SK-N-SH treated with all-trans-retinoic acid at 6 μM for 48 hours (cell line): ENCODE measurements around the gene NLRP11.

Source experiments
- ATAC-seq: fragments of 200-7000 bp; cut with Tn5 transposase; 3 replicates; pipeline ENCODE4 v1.9.1; 2020; ENCODE audit warnings: mild to moderate bottlenecking, moderate library complexity
- ARNTL ChIP-seq: fragments of 450-650 bp; formaldehyde crosslinking; IDR thresholded peaks from 2 replicates; pipeline ENCODE4 v1.5.0; 2020; ENCODE audit warnings: low read depth, mild to moderate bottlenecking, moderate library complexity, borderline replicate concordance
- CSDC2 ChIP-seq: fragments of 250-450 bp; sonication (Bioruptor Pico); IDR thresholded peaks from 2 replicates; pipeline ENCODE4 v1.5.0; 2020; ENCODE audit warnings: mild to moderate bottlenecking, moderate library complexity
- ESRRG ChIP-seq: fragments of 250-450 bp; sonication (Bioruptor Pico); IDR thresholded peaks from 2 replicates; pipeline ENCODE4 v1.6.1; 2021; ENCODE audit warnings: mild to moderate bottlenecking
- GLIS3 ChIP-seq: fragments of 250-450 bp; sonication (Bioruptor Pico); IDR thresholded peaks from 2 replicates; pipeline ENCODE4 v1.5.0; 2020; ENCODE audit warnings: mild to moderate bottlenecking, moderate library complexity
- OSR1 ChIP-seq: fragments of 250-450 bp; sonication (Bioruptor Pico); IDR thresholded peaks from 2 replicates; pipeline ENCODE4 v1.8.0; 2022; ENCODE audit warnings: moderate library complexity, mild to moderate bottlenecking, inconsistent platforms
- PPARA ChIP-seq: fragments of 250-450 bp; sonication (Bioruptor Pico); IDR thresholded peaks from 2 replicates; pipeline ENCODE4 v1.5.0; 2020; ENCODE audit warnings: mild to moderate bottlenecking, borderline replicate concordance
- RARB ChIP-seq: fragments of 250-450 bp; sonication (Bioruptor Pico); IDR thresholded peaks from 2 replicates; pipeline ENCODE4 v1.8.0; 2021; ENCODE audit warnings: mild to moderate bottlenecking, moderate library complexity
- SNAI2 ChIP-seq: fragments of 250-450 bp; sonication (Bioruptor Pico); IDR thresholded peaks from 2 replicates; pipeline ENCODE4 v1.5.0; 2020; ENCODE audit warnings: mild to moderate bottlenecking, moderate library complexity
- TCF4 ChIP-seq: fragments of 250-450 bp; sonication (Bioruptor Pico); IDR thresholded peaks from 2 replicates; pipeline ENCODE4 v1.8.0; 2021; ENCODE audit warnings: mild to moderate bottlenecking, moderate library complexity, borderline replicate concordance
- TOX ChIP-seq: fragments of 250-450 bp; sonication (Bioruptor Pico); IDR thresholded peaks from 2 replicates; pipeline ENCODE4 v1.8.0; 2021; ENCODE audit warnings: mild to moderate bottlenecking, moderate library complexity, borderline replicate concordance
- ZC3H10 ChIP-seq: fragments of 250-450 bp; sonication (Bioruptor Pico); IDR thresholded peaks from 2 replicates; pipeline ENCODE4 v1.5.1; 2021; ENCODE audit warnings: mild to moderate bottlenecking, moderate library complexity
- ZFP3 ChIP-seq: fragments of 250-450 bp; sonication (Bioruptor Pico); IDR thresholded peaks from 2 replicates; pipeline ENCODE4 v1.5.0; 2020; ENCODE audit warnings: mild to moderate bottlenecking, moderate library complexity
- ZFP30 ChIP-seq: fragments of 450-650 bp; formaldehyde crosslinking; IDR thresholded peaks from 2 replicates; pipeline ENCODE4 v1.5.0; 2022; ENCODE audit warnings: mild to moderate bottlenecking, moderate library complexity
- ZNF565 ChIP-seq: fragments of 450-650 bp; formaldehyde crosslinking; conservative IDR thresholded peaks from 2 replicates; pipeline ENCODE4 v1.5.0; 2020; ENCODE audit warnings: low read depth, mild to moderate bottlenecking, moderate library complexity
- ZNF70 ChIP-seq: fragments of 450-650 bp; formaldehyde crosslinking; IDR thresholded peaks from 2 replicates; pipeline ENCODE4 v1.5.0; 2020; ENCODE audit warnings: mild to moderate bottlenecking, moderate library complexity
- ZNF8 ChIP-seq: fragments of 450-650 bp; formaldehyde crosslinking; IDR thresholded peaks from 2 replicates; pipeline ENCODE4 v1.5.0; 2020; ENCODE audit warnings: mild to moderate bottlenecking, moderate library complexity
- TF ChIP-seq, protein P1 (sequence below): fragments of 250-450 bp; sonication (Bioruptor Pico); IDR thresholded peaks from 2 replicates; pipeline ENCODE4 v1.5.1; 2020; ENCODE audit warnings: low read depth, mild to moderate bottlenecking, moderate library complexity
- TF ChIP-seq, protein P2 (sequence below): fragments of 250-450 bp; sonication (Bioruptor Pico); IDR thresholded peaks from 2 replicates; pipeline ENCODE4 v1.8.0; 2021; ENCODE audit warnings: low read depth, mild to moderate bottlenecking, moderate library complexity, borderline replicate concordance
- TF ChIP-seq, protein P3 (sequence below): fragments of 250-450 bp; sonication (Bioruptor Pico); IDR thresholded peaks from 2 replicates; pipeline ENCODE4 v1.5.1; 2021; ENCODE audit warnings: mild to moderate bottlenecking, moderate library complexity
- TF ChIP-seq, protein P4 (sequence below): fragments of 250-450 bp; sonication (Bioruptor Pico); IDR thresholded peaks from 2 replicates; pipeline ENCODE4 v1.5.0; 2020; ENCODE audit warnings: mild to moderate bottlenecking, moderate library complexity

Gene NLRP11

DNA sequence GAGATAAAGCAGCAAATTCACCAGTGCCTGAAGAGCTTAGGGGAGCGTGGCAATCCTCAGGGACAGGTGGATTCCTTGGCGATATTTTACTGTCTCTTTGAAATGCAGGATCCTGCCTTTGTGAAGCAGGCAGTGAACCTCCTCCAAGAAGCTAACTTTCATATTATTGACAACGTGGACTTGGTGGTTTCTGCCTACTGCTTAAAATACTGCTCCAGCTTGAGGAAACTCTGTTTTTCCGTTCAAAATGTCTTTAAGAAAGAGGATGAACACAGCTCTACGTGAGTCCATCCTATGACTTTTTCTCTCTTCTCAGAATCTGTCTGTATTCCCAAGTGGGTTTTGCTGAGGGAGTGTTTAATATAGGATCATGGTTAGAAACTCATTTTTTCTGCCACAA is 27.2 kb upstream of the NLRP11 start:
- ATAC-seq = no peak

DNA sequence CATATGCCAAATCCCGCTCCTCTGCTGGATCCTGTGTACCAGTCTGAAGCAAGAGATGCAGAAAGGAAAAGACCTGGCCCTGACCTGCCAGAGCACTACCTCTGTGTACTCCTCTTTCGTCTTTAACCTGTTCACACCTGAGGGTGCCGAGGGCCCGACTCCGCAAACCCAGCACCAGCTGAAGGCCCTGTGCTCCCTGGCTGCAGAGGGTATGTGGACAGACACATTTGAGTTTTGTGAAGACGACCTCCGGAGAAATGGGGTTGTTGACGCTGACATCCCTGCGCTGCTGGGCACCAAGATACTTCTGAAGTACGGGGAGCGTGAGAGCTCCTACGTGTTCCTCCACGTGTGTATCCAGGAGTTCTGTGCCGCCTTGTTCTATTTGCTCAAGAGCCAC is 26.6 kb upstream of the NLRP11 start:
- ATAC-seq = no peak
- TF ChIP-seq RARB (no peak), ZNF70 (no peak), PPARA (CRISPR knock-in tag) (no peak), ZNF565 (CRISPR knock-in tag) (no peak), ZFP3 (CRISPR knock-in tag) (no peak)

More for the DNA sequence above, 27.2 kb upstream of the NLRP11 start:
- TF ChIP-seq GLIS3 (CRISPR knock-in tag) = no peak

DNA sequence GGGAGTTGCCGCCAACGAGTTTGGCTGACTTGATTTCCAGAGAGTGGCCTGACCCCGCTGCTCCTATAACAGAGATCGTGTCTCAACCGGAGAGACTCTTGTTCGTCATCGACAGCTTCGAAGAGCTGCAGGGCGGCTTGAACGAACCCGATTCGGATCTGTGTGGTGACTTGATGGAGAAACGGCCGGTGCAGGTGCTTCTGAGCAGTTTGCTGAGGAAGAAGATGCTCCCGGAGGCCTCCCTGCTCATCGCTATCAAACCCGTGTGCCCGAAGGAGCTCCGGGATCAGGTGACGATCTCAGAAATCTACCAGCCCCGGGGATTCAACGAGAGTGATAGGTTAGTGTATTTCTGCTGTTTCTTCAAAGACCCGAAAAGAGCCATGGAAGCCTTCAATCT is 26.2 kb upstream of the NLRP11 start:
- ATAC-seq = no peak

DNA sequence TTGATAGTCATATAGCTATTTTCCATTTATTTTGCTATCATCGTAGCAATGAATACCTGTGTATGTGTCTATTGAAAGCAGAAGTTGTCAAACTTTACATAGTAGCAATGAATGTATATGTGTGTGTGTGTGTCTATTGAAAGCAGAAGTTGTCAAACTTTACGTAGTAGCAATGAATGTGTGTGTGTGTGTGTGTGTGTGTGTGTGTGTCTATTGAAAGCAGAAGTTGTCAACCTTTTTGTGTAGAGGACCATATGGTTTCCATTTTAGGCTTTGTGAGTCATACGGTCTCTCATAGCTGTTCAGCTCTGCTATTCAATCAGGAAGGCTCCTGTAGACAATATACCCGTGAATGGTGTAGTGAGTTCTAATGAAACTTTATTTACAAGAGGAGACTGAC is 25.4 kb upstream of the NLRP11 start:
- no peak for ATAC-seq
- TF ChIP-seq TCF4 (CRISPR knock-in tag) (no peak), ZC3H10 (CRISPR knock-in tag) (no peak), ZFP30 (CRISPR knock-in tag) (no peak)
- TF ChIP-seq, protein P1, sequence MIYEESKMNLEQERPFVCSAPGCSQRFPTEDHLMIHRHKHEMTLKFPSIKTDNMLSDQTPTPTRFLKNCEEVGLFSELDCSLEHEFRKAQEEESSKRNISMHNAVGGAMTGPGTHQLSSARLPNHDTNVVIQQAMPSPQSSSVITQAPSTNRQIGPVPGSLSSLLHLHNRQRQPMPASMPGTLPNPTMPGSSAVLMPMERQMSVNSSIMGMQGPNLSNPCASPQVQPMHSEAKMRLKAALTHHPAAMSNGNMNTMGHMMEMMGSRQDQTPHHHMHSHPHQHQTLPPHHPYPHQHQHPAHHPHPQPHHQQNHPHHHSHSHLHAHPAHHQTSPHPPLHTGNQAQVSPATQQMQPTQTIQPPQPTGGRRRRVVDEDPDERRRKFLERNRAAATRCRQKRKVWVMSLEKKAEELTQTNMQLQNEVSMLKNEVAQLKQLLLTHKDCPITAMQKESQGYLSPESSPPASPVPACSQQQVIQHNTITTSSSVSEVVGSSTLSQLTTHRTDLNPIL (CRISPR knock-in tag) = no peak

More for the DNA sequence above, 26.2 kb upstream of the NLRP11 start:
- no peak for TF ChIP-seq ARNTL (CRISPR knock-in tag)
- TF ChIP-seq TOX = no peak
- TF ChIP-seq, protein P1 (CRISPR knock-in tag) = no peak
- TF ChIP-seq, protein P2, sequence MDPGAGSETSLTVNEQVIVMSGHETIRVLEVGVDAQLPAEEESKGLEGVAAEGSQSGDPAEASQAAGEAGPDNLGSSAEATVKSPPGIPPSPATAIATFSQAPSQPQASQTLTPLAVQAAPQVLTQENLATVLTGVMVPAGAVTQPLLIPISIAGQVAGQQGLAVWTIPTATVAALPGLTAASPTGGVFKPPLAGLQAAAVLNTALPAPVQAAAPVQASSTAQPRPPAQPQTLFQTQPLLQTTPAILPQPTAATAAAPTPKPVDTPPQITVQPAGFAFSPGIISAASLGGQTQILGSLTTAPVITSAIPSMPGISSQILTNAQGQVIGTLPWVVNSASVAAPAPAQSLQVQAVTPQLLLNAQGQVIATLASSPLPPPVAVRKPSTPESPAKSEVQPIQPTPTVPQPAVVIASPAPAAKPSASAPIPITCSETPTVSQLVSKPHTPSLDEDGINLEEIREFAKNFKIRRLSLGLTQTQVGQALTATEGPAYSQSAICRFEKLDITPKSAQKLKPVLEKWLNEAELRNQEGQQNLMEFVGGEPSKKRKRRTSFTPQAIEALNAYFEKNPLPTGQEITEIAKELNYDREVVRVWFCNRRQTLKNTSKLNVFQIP (CRISPR knock-in tag) = no peak
- no peak for TF ChIP-seq ESRRG (CRISPR knock-in tag)
- TF ChIP-seq ZNF70 = no peak
- TF ChIP-seq ZFP30 (CRISPR knock-in tag) = no peak
- TF ChIP-seq, protein P3, sequence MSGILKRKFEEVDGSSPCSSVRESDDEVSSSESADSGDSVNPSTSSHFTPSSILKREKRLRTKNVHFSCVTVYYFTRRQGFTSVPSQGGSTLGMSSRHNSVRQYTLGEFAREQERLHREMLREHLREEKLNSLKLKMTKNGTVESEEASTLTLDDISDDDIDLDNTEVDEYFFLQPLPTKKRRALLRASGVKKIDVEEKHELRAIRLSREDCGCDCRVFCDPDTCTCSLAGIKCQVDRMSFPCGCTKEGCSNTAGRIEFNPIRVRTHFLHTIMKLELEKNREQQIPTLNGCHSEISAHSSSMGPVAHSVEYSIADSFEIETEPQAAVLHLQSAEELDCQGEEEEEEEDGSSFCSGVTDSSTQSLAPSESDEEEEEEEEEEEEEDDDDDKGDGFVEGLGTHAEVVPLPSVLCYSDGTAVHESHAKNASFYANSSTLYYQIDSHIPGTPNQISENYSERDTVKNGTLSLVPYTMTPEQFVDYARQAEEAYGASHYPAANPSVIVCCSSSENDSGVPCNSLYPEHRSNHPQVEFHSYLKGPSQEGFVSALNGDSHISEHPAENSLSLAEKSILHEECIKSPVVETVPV = no peak
- TF ChIP-seq, protein P4, sequence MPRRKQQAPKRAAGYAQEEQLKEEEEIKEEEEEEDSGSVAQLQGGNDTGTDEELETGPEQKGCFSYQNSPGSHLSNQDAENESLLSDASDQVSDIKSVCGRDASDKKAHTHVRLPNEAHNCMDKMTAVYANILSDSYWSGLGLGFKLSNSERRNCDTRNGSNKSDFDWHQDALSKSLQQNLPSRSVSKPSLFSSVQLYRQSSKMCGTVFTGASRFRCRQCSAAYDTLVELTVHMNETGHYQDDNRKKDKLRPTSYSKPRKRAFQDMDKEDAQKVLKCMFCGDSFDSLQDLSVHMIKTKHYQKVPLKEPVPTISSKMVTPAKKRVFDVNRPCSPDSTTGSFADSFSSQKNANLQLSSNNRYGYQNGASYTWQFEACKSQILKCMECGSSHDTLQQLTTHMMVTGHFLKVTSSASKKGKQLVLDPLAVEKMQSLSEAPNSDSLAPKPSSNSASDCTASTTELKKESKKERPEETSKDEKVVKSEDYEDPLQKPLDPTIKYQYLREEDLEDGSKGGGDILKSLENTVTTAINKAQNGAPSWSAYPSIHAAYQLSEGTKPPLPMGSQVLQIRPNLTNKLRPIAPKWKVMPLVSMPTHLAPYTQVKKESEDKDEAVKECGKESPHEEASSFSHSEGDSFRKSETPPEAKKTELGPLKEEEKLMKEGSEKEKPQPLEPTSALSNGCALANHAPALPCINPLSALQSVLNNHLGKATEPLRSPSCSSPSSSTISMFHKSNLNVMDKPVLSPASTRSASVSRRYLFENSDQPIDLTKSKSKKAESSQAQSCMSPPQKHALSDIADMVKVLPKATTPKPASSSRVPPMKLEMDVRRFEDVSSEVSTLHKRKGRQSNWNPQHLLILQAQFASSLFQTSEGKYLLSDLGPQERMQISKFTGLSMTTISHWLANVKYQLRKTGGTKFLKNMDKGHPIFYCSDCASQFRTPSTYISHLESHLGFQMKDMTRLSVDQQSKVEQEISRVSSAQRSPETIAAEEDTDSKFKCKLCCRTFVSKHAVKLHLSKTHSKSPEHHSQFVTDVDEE (CRISPR knock-in tag) = no peak
- TF ChIP-seq OSR1 = no peak
- no peak for TF ChIP-seq CSDC2 (CRISPR knock-in tag)
- TF ChIP-seq ZNF8 (CRISPR knock-in tag) = no peak

DNA sequence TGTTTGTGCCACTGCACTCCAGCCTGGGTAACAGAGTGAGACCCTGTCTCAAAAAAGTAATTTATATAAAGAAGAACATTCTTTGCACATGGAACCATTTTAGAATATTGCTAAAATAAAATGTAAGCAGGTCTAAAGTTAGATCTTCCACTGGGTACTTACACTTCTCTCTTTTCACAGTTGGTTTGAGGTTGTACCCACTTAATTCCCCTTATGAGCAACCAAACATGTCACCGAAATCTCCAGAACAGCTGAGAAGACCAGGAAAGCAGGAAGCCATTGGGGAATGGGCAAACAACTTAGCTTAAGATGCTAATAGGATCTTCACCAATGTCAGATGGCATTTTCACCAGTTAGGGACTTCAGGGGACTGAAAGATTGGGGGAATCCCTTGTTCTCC is 23.4 kb upstream of the NLRP11 start:
- ATAC-seq = no peak
- TF ChIP-seq SNAI2 (CRISPR knock-in tag) (no peak), GLIS3 (CRISPR knock-in tag) (no peak), ARNTL (CRISPR knock-in tag) (no peak)
- TF ChIP-seq, protein P2 (CRISPR knock-in tag) = no peak
